ENCODE data around the gene MEGF11. TPM values are rescaled to one million over a fixed set of nuclear protein-coding genes. Genes with fewer than 3 reads are reported as not detected.

Gene MEGF11
- total and polyA plus RNA-seq, 8 donors = 0.05 to 0.92 (median 0.14) TPM; not detected in 4

GRCh38 chr15:66019368-66019767 is 234.2 kb downstream of the MEGF11 start:
- Histone ChIP-seq H3K9me3 (no peaks in the 10 kb centered on the region), H3K27ac (no peak overlapping the region), H3K36me3 (no peaks in the 10 kb centered on the region), H3K4me1 (no peaks in the 10 kb centered on the region), H3K4me3 (no peak overlapping the region), H3K27me3 (peaks cover 0 to 34% (median 0%) of the 10 kb centered on the region in 3 donors)
- intact Hi-C loops (cut with DNase I; ENCODE audit: low total_unique reads) = no loop called here
- WGBS, 5 donors = 57 to 66% (median 65%) methylated on average over 11 of the region's 11 CpGs
- TF ChIP-seq POLR2A (IDR thresholded peaks at IDR 0.05) (no peak), POLR2AphosphoS5 (IDR thresholded peaks at IDR 0.05) (no peak), EP300 (IDR thresholded peaks at IDR 0.05) (no peak)
- no peak for DNase-seq

GRCh38 chr15:66018488-66018797 is 235.1 kb downstream of the MEGF11 start:
- H3K36me3 ChIP-seq = no peaks in the 10 kb centered on the region
- no peak overlapping the region for H3K4me3 ChIP-seq
- WGBS, 5 donors = 77 to 87% (median 83%) methylated on average over 8 of the region's 8 CpGs
- H3K4me1 ChIP-seq = no peaks in the 10 kb centered on the region
- no peak for DNase-seq
- TF ChIP-seq POLR2AphosphoS5 (IDR thresholded peaks at IDR 0.05) (no peak), EP300 (IDR thresholded peaks at IDR 0.05) (no peak), POLR2A (IDR thresholded peaks at IDR 0.05) (no peak), CTCF (IDR thresholded peaks at IDR 0.05) (no peak)
- peaks cover 0 to 25% (median 0%) of the 10 kb centered on the region in 3 donors for H3K27me3 ChIP-seq
- no peak overlapping the region for H3K27ac ChIP-seq
- no peaks in the 10 kb centered on the region for H3K9me3 ChIP-seq
- intact Hi-C loops (cut with DNase I; ENCODE audit: low total_unique reads) = no loop called here

- Histone ChIP-seq H3K36me3 (no peaks in the 10 kb centered on the region), H3K4me1 (no peaks in the 10 kb centered on the region), H3K4me3 (no peak overlapping the region), H3K27me3 (peaks cover 0 to 21% (median 0%) of the 10 kb centered on the region in 3 donors), H3K9me3 (no peaks in the 10 kb centered on the region), H3K27ac (no peak overlapping the region)
- TF ChIP-seq POLR2AphosphoS5 (IDR thresholded peaks at IDR 0.05) = no peak
- no peak for TF ChIP-seq POLR2A (IDR thresholded peaks at IDR 0.05)
- no peak for TF ChIP-seq CTCF (IDR thresholded peaks at IDR 0.05)
- TF ChIP-seq EP300 (IDR thresholded peaks at IDR 0.05) = no peak
- 81 to 86% (median 85%) methylated on average over 9 to 10 of the region's 10 CpGs for WGBS, 5 donors
- intact Hi-C loops (cut with DNase I; ENCODE audit: low total_unique reads) = no loop called here
- DNase-seq = no peak
These were observed 235.6 kb downstream of the MEGF11 start for GRCh38 chr15:66017792-66018487.

- no peak for TF ChIP-seq CTCF (IDR thresholded peaks at IDR 0.05)
- no peak for TF ChIP-seq EP300 (IDR thresholded peaks at IDR 0.05)
- TF ChIP-seq POLR2A (IDR thresholded peaks at IDR 0.05) = no peak
- TF ChIP-seq POLR2AphosphoS5 (IDR thresholded peaks at IDR 0.05) = no peak
- WGBS, 5 donors = 64 to 71% (median 66%) methylated on average over 5 to 7 of the region's 7 CpGs
- no peak for DNase-seq
- no peaks in the 10 kb centered on the region for H3K9me3 ChIP-seq
- intact Hi-C loops (cut with DNase I; ENCODE audit: low total_unique reads) = no loop called here
- no peaks in the 10 kb centered on the region for H3K4me1 ChIP-seq
- no peak overlapping the region for H3K4me3 ChIP-seq
- peaks cover 0 to 21% (median 0%) of the 10 kb centered on the region in 3 donors for H3K27me3 ChIP-seq
- H3K27ac ChIP-seq = no peak overlapping the region
- H3K36me3 ChIP-seq = no peaks in the 10 kb centered on the region
These were observed 236.6 kb downstream of the MEGF11 start for GRCh38 chr15:66017000-66017399.

- H3K4me1 ChIP-seq = no peaks in the 10 kb centered on the region
- H3K27me3 ChIP-seq = peaks cover 0 to 21% (median 0%) of the 10 kb centered on the region in 3 donors
- H3K36me3 ChIP-seq = no peaks in the 10 kb centered on the region
- H3K27ac ChIP-seq = no peak overlapping the region
- WGBS, 5 donors = 53 to 68% (median 64%) methylated on average over 5 of the region's 5 CpGs
- TF ChIP-seq POLR2A (IDR thresholded peaks at IDR 0.05) (no peak), EP300 (IDR thresholded peaks at IDR 0.05) (no peak), CTCF (IDR thresholded peaks at IDR 0.05) (no peak), POLR2AphosphoS5 (IDR thresholded peaks at IDR 0.05) (no peak)
- no peak for DNase-seq
- intact Hi-C loops (cut with DNase I; ENCODE audit: low total_unique reads) = no loop called here
- no peaks in the 10 kb centered on the region for H3K9me3 ChIP-seq
- no peak overlapping the region for H3K4me3 ChIP-seq
These were observed 237.4 kb downstream of the MEGF11 start for GRCh38 chr15:66016199-66016598.
